Hematopoietic multipotent progenitor cell (in vitro differentiated cells): ENCODE results near the gene VPS37B. TPM values are rescaled to one million over a fixed set of nuclear protein-coding genes. Genes with fewer than 3 reads are reported as not detected.

Experiments used
- DNase-seq, 3 donors: peaks; one replicate each; pipeline ENCODE4 v3.0.0-alpha.2; 2011 to 2015; ENCODE audit warnings: low read depth in 2 of 3, low spot score in 2 of 3
- total RNA-seq: library from RNA; depleted of rRNA; stranded (reverse); fragments of >200 nt; gene quantifications from one replicate; pipeline ENCODE4 v1.2.3, GENCODE V29; 2012

VPS37B gene
- total RNA-seq, 1 donor = 105 TPM

DNA sequence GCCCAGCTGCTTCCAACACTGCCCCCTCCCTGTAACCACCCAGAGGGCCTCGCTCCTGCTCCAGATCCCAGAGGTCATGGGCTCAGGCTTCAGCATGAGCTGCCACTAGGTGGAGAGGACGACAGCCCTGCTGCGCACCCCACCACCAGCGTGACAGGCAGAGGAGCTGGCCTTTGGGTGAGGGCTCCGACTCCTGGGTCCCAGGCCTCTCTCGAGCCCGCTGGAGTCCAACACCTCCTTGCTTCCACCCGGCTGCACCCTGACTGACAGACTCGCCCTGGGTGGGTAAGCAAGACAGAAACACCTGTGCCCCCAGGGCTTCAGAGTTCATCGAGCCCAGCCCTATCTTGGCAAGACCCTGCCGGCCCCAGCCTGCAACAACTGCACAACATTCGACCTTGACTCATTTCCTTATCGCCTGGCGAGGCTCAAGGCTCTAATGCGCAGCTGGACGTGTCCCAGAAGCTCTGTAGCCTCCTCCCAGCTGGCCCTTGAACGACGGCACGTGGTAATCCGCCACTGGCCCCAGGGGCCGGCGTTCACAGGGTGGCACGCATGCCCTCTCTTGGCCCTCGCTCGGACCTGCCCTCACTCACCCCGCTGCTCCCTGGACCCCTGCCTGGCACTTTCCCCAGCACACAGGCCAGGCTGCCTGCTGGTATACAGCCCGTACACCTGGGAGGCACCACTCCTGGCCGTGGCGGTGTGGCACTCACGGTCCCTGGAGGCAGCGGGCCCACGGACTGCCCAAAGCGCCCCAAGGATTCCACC is 28.0 kb downstream of the VPS37B start:
- DNase-seq = no peak

DNA sequence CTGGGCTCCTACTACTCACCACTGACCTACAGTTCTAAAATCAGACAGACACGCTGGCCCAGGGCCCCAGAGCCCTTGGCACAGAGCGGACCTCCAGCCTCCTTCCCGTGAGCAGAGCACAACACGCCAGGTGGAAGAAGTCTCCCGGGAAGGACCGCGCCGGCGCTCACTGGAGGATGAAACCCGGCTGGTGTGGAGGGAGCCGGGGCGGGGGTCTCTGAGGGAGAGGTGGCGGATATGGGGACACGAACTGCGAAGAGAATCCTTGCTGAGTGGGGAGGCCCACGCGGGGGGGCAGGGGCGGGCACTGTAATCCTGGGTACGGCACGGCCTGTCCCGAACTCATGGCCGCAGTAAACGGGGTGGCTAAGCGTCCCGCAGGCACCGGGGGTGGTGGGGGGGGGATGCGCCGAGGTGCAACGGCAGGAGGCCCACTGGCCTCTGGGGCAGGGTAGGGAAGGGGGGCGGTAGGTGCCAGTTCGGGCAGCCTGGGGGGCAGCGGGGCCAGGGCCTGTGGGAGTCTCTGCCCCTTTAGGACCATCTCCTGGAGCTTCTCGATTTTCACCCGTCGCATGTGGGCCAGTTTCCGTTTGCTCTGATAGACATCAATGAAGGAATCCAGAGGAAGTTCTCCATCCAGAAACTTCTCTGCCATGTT is 28.8 kb downstream of the VPS37B start:
- no peak for DNase-seq

DNA sequence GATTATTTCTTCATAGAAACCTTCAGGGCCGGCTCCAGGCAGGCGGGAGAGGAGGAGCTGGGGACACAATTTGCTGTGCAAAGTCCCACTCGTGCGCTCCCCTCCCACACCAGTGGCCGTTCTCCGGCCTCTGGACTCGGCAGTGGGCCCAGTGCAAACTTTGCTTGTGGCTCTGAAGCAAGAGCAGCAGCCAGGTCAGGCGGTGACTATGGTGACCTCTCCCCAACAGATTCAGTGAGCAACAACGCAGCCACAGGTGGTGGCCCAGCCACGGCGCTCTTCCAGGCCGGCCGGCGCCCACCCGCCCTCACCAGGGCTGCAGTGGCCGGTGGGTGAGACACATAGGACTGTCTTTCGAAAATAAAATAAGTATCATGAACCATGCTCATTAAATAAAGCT is 29.5 kb downstream of the VPS37B start:
- no peak for DNase-seq

DNA sequence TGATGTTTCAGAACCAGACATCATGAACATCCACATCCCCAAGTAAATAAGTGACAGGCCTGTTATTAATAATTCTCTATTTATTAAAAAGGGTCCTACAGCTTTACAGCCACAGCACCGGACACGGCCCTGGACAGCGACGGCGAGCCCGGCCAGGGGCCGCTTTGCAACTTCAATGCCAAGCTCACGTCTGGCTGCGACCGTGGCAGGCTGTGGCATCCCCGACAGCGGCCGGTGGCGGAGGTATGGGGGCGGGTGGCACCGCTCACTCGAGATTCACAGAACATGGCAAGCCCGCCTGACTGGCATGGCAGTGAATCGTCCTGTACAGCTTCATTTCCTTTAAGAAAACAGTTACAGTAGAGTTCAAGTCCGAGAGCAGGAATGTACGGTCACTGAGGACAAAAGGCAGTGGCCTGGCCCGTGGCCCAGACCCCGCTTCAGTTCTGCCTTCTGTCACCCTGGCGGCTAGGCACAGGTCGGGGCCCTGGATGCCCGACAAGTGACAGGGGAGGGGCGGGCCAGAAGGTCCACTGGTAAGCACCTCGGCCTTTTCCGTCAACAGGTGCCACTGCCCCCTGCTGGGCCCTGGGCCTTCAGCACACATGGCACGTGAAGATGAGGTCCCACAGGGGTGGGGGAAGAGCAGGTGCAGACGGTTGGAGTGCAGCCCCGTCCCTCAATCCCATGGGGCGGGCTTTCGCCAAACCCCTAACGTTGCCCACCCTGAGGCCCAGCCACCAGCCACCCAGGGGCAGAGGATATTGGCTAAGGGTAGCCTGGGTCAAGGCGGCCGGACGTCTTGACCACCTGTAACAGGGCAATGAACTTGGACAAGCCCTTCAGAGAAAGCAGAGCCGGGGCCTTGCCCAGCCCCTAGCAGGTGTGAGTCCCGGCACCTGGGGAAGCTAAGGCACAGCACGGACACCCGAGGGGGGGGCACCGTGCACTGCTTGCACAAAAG is 30.4 kb downstream of the VPS37B start:
- DNase-seq = peak in 2 of 3 donors; percentile 49 to 70

DNA sequence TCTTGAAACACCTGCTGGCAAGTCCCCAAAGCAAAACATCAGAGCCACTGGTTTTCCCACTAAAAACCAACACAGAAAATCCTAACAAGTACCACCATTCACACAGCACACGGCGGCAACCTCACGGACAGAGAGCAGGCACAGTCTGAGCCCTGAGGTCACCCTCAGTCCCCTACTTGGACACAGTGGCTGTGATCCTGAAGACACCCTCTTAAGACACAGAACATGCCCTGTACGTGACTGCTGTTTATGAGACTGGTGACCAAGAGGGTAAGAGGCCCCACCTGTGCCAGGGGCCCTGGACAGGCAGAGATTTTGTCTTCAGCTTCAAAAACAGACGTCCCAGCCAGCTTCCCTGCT is 31.1 kb downstream of the VPS37B start:
- no peak for DNase-seq

DNA sequence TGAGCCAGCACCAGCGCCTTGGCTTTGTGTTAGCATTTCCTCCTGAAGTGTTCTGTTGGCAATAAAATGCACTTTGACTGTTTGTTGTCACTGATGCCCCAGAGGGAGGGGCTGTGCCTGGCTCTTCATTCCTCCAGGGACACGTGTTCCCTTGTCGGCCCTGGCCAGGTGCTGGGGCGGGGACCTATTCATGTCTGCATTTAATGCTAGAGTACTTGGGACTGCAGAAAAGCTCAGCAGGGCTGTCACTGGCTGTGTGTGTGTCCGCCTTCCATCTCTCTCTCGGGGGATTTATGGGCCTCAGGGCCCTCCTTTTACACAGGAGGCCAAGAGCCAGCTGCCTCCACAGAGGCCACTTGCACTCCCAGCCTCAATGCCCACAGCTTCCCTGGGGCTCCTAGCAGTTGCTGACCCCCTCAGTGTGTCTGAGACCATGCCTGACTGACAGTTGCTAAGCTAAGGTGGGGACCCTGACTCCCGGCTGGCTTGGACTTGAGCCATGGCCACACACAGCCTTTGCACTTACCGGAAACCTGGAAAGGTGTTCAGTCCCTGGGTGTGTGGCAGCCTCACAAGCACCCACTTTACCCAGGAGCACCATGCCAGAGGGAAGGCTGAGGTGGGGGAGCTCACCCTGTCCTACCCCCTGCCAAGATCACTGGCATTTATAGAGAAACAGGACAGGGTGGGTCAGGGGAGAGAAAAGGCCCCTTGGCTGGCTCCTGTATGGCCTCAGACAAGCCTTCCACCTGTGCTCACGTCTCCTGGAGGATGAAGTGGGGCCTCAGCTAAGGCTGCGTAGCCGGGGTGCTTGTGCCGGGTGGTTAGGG is 32.8 kb downstream of the VPS37B start:
- no peak for DNase-seq

DNA sequence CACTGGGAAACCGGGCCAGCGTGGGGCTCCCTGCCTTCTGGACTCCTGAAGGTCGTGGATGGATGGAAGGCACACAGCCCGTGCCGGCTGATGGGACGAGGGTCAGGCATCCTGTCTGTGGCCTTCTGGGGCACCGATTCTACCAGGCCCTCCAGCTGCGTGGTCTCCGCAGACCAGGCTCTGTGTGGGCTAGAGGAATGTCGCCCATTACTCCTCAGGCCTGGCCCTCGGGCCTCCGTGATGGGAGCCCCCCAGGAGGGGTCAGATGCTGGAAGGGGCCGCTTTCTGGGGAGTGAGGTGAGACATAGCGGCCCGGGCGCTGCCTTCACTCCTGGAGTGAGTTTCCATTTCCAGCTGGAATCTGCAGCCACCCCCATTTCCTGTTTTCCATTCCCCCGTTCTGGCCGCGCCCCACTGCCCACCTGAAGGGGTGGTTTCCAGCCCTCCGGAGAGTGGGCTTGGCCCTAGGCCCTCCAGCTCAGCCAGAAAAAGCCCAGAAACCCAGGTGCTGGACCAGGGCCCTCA is 33.8 kb downstream of the VPS37B start:
- no peak for DNase-seq

DNA sequence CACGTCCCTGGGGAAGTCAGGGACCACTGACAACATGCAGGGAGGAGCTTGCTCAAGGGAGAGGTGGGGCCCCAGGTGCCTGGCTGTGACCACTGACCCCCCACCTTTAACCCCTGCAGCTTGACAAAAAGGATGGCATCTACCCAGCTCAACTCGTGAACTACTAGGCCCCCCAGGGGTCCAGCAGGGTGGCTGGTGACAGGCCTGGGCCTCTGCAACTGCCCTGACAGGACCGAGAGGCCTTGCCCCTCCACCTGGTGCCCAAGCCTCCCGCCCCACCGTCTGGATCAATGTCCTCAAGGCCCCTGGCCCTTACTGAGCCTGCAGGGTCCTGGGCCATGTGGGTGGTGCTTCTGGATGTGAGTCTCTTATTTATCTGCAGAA is 34.3 kb downstream of the VPS37B start:
- no peak for DNase-seq

DNA sequence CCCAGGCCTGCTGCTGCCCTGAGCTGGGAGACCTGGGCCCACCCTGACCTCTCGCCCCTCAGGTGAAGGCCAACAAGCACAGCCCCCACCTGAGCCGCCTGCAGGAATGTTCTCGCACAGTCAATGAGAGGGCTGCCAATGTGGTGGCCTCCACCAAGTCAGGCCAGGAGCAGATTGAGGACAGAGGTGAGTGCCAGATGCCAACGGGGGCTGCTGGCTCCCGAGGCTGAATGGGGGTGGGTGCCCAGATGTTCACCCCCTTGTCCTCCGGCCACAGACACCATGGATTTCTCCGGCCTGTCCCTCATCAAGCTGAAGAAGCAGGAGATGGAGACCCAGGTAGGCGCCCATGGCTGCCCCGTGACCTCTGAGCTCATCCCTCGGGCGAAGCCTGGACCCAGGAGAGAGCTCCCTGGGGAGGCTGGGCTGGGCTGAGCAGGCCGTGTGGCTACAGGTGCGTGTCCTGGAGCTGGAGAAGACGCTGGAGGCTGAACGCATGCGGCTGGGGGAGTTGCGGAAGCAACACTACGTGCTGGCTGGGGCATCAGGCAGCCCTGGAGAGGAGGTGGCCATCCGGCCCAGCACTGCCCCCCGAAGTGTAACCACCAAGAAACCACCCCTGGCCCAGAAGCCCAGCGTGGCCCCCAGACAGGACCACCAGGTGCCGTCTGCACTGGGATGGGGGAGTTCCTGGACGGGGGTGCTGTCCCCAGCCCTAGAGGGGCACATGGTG is 34.9 kb downstream of the VPS37B start:
- DNase-seq = no peak

DNA sequence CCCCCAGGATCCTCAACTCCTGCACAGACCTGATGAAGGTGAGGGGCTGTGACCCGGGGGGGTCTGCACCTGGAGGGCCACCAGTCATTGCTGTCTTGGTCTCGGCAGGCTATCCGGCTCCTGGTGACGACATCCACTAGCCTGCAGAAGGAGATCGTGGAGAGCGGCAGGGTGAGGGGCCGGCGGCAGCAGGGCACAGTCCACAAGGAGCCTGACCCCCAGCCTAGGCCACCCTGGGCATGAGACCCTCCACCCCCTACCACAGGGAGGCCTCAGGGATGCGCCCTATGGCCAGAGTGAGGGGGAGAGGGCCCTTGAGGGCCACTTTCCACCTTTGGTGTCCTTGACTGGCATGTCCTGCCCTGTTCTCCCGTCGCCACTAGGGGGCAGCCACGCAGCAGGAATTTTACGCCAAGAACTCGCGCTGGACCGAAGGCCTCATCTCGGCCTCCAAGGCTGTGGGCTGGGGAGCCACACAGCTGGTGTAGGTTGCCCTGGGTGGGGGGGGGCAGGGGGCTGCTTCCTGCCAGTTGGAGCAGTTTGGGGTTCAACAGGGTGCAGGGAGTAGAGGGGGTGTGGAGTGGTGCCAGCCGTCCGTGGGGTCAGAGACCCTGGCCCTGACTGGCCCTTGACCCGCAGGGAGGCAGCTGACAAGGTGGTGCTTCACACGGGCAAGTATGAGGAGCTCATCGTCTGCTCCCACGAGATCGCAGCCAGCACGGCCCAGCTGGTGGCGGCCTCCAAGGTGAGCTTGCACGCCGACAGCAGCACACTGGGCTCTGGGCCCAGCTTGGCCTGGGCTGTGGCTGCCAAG is 35.7 kb downstream of the VPS37B start:
- peak; percentile 64 to 84 (median 77) for DNase-seq

DNA sequence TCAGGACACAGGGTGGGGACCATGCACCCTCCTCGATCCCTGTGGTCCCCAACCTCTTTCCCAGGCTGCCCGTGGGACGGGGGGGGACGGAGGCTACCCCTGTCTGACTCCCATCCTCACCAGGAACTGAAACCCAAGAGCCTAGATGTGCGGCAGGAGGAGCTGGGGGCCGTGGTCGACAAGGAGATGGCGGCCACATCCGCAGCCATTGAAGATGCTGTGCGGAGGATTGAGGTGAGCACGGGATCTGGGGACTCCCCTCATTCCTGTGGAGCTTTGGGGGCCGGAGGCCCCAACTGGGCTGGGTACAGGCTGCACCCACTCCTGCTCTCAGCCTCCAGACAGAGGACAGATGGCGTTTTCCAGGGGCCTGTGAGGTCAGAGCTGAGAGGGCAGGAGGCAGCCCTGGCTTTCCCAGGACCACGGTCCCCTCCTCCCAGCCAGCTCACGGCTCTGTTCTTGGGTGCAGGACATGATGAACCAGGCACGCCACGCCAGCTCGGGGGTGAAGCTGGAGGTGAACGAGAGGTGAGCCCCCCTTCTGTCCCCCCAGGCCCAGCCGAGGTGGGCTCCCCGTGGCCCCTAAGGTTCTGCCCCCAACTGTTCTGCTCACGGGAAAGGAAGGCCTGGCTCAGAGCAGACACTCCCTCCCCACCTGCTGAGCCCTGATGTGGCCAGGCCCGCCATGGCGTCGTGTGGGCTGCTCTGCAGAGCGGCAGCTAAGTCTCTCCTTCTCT is 36.5 kb downstream of the VPS37B start:
- no peak for DNase-seq

DNA sequence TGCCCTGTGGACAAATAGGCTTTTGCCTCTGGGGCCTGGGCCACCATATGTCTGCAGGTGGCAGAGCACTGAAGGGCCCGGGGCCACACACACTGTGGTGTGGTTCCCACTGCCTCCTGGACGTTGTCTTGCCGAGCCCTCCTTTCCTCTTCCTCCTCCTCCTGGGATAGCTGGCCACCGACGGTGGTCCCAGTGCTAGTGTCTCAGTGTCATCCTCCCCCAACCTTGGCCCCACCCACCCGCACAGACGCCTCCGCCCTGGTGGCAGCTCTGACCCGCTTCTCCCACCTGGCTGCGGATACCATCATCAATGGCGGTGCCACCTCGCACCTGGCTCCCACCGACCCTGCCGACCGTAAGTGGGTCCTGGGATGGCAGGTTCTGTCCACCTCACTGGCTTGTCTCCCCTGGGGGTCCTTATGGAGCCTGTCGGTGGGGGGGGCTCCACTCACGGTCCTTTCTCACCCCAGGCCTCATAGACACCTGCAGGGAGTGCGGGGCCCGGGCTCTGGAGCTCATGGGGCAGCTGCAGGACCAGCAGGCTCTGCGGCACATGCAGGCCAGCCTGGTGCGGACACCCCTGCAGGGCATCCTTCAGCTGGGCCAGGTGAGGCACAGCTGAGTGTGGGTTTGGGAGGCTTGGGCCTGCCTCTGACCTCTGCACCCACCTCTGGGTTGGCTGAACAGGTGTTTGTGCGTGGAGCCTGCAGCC is 37.2 kb downstream of the VPS37B start:
- no peak for DNase-seq

DNA sequence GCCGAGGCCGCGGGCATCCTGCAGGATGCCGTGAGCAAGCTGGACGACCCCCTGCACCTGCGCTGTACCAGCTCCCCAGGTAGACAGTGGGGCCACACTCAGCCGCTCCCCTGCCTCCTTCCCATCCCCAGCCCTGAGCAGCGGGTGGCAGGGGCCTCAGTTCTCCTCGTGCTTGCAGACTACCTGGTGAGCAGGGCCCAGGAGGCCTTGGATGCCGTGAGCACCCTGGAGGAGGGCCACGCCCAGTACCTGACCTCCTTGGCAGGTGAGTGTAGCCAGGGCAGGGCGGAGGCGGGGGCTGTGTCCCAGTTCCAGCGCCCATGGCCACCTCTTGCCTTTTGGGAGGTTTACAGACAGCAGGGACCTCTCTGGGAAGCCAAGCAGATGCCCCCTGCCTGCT is 37.8 kb downstream of the VPS37B start:
- DNase-seq = no peak

DNA sequence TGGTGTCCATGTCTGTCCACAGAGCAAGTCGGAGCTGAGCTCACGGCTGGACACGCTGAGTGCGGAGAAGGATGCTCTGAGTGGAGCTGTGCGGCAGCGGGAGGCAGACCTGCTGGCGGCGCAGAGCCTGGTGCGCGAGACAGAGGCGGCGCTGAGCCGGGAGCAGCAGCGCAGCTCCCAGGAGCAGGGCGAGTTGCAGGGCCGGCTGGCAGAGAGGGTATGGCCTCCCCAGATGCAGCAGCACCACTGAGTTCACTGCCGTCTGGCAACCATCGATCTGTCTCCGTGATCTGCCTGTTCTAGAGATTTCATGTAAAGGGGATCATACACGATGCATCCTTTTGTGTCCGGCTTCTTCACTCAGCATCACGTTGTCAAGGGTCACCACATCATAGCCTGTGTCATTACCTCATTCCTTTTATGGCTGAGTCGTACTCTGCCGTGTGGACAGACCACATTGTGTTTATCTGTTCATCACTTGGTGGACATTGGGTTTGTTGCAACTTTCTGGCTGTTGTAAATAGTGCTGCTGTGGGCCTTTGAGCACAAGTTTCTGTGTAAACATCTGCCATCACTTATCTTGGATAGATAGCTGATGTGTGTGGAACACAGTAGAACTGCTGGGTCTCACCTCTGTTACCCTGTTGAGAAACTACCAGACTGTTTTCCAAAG is 38.8 kb downstream of the VPS37B start:
- DNase-seq = no peak

DNA sequence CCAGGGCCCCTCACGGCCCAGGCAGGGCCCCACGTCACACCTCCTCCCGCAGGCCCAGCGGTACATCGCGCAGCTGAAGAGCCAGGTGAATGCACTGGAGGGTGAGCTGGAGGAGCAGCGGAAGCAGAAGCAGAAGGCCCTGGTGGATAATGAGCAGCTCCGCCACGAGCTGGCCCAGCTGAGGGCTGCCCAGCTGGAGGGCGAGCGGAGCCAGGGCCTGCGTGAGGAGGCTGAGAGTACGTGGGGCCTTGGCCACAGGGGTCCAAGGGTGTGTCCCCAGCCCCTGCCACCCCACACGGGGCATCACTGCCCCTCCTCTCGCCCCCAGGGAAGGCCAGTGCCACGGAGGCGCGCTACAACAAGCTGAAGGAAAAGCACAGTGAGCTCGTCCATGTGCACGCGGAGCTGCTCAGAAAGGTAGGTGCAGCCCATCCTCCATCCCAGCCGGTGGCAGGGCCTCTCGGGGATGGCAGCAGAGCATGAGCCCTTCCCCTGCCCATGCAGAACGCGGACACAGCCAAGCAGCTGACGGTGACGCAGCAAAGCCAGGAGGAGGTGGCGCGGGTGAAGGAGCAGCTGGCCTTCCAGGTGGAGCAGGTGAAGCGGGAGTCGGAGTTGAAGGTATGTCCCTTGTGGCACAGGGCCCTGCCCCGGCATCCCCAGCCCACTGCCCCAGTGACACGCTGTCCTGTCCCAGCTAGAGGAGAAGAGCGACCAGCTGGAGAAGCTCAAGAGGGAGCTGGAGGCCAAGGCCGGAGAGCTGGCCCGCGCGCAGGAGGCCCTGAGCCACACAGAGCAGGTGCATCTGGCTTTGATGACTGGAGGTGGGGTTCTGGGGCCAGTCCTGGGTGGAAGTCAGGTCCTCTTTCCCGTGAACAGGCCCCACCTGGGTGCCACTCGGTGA is 39.7 kb downstream of the VPS37B start:
- DNase-seq = no peak
